ENCODE results near the gene GYPB.

- TF ChIP-seq CTCF (IDR thresholded peaks at IDR 0.05) (no peak), EZH2 (IDR thresholded peaks at IDR 0.05) (no peak)
These were observed 4.4 kb downstream of the GYPB start for GRCh38 chr4:144014808-144015207.
